GM12891 (cell line): ENCODE results near the gene PSKH1.
A peak's percentile ranks its signal among the peaks of the same experiment; 100 is the strongest.

ENCODE experiments used
- DNase-seq: peaks from one replicate; pipeline ENCODE4 v3.0.0; 2011; ENCODE audit warnings: low spot score; ENCODE audit not compliant: insufficient read length
- FAIRE-seq: peaks from 2 replicates; lab custom pipeline; 2011; peaks lifted over from hg19 to GRCh38; lab: Jason Lieb, UNC
- PAX5 ChIP-seq: IDR thresholded peaks from 2 replicates; pipeline ENCODE4 v1.6.1; 2011; ENCODE audit warnings: low read length, moderate library complexity, mild to moderate bottlenecking; ENCODE audit not compliant: insufficient read depth, severe bottlenecking
- POLR2A ChIP-seq: IDR thresholded peaks from 2 replicates; pipeline ENCODE4 v1.6.1; 2011; ENCODE audit warnings: low read depth, low read length, control low read depth
- POLR2AphosphoS5 ChIP-seq: IDR thresholded peaks from 2 replicates; pipeline ENCODE4 v1.6.1; 2011; ENCODE audit warnings: low read depth, low read length, control low read depth
- POU2F2 ChIP-seq: IDR thresholded peaks from 2 replicates; pipeline ENCODE4 v1.6.1; 2011; ENCODE audit warnings: low read depth, mild to moderate bottlenecking, control low read depth, low read length, moderate library complexity
- SPI1 ChIP-seq: IDR thresholded peaks from 2 replicates; pipeline ENCODE4 v1.6.1; 2011; ENCODE audit warnings: low read depth, low read length, control low read depth
- TAF1 ChIP-seq: IDR thresholded peaks from 2 replicates; pipeline ENCODE4 v1.6.1; 2011; ENCODE audit warnings: low read depth, low read length, control low read depth

The PSKH1 gene

GRCh38 chr16:67928561-67929364 is 35.7 kb downstream of the PSKH1 start:
- DNase-seq, result peak; percentile 88
- peak; percentile 98 for FAIRE-seq
- TF ChIP-seq POU2F2 (no peak), SPI1 (no peak), POLR2A (peak; percentile 30; the same call in 1 of the 2 replicates), POLR2AphosphoS5 (peak; percentile 20)

GRCh38 chr16:67930191-67930590 is 37.1 kb downstream of the PSKH1 start:
- FAIRE-seq, result no peak
- TF ChIP-seq POU2F2 (no peak), POLR2AphosphoS5 (no peak), PAX5 (no peak)
- DNase-seq, result no peak

GRCh38 chr16:67930678-67931211 is 37.7 kb downstream of the PSKH1 start:
- TF ChIP-seq POLR2A (no peak), POU2F2 (no peak), TAF1 (no peak)
- no peak for FAIRE-seq
- DNase-seq, result no peak

GRCh38 chr16:67931712-67932461 is 38.8 kb downstream of the PSKH1 start, which contains the start of gene CTRL:
TSS of gene CTRL (minus strand) at chr16:67931862. CDS start at chr16:67931852, 10 bp downstream.
- DNase-seq (no peak), FAIRE-seq (no peak)
- TF ChIP-seq PAX5 (no peak), SPI1 (no peak), POLR2A (peak; percentile 38), POU2F2 (0 out of 2 replicates have a peak, but pooled peaks have one; percentile 4), POLR2AphosphoS5 (no peak), TAF1 (no peak)

- FAIRE-seq, result no peak
- no peak for DNase-seq
- no peak for TF ChIP-seq PAX5
- no peak for TF ChIP-seq POLR2AphosphoS5
- no peak for TF ChIP-seq POLR2A
- no peak for TF ChIP-seq SPI1
- TF ChIP-seq POU2F2, result no peak
- no peak for TF ChIP-seq TAF1
Observed at GRCh38 chr16:67932462-67932840, 39.4 kb downstream of the PSKH1 start.

- DNase-seq, result no peak
- TF ChIP-seq PAX5 (no peak), POU2F2 (no peak), POLR2AphosphoS5 (no peak; the same call in 1 of the 2 replicates), SPI1 (no peak), TAF1 (no peak), POLR2A (no peak; the same call in 1 of the 2 replicates)
- FAIRE-seq, result no peak
Observed at GRCh38 chr16:67933805-67934204, 40.8 kb downstream of the PSKH1 start.

- FAIRE-seq (no peak), DNase-seq (no peak)
- TF ChIP-seq SPI1, result no peak
- peak; percentile 43; the same call in 1 of the 2 replicates for TF ChIP-seq POLR2AphosphoS5
- TF ChIP-seq POU2F2, result no peak
Observed at GRCh38 chr16:67934306-67935100, 41.4 kb downstream of the PSKH1 start.

- DNase-seq (no peak), FAIRE-seq (no peak)
Observed at GRCh38 chr16:67935101-67935401, 42.0 kb downstream of the PSKH1 start.

GRCh38 chr16:67935402-67936123 is 42.5 kb downstream of the PSKH1 start:
- peak; percentile 2 for TF ChIP-seq PAX5
- no peak for TF ChIP-seq SPI1
- peak; percentile 65; the same call in 1 of the 2 replicates for TF ChIP-seq TAF1
- no peak for TF ChIP-seq POU2F2
- TF ChIP-seq POLR2AphosphoS5, result peak; percentile 89
- TF ChIP-seq POLR2A, result peak; percentile 78
- FAIRE-seq, result peak; percentile 99
- DNase-seq, result peak; percentile 100

More at GRCh38 chr16:67935101-67935401, 42.0 kb downstream of the PSKH1 start:
- TF ChIP-seq POLR2AphosphoS5 (no peak), POU2F2 (no peak), TAF1 (no peak), PAX5 (no peak), SPI1 (no peak), POLR2A (no peak)
